Suprapubic skin (tissue), 4 donors: ENCODE measurements around the gene SPINDOC.

Experiments
- CTCF ChIP-seq, 2 donors: fragments of 200-600 bp in 1 of 2; fragments of 450-650 bp in 1 of 2; sonication (generic) in 1 of 2; IDR thresholded peaks; one replicate each; pipeline ENCODE4 v1.5.1; 2016 to 2019; ENCODE audit warnings: antibody characterized with exemption in 2 of 2, mild to moderate bottlenecking in 1 of 2, moderate library complexity in 1 of 2
- POLR2A ChIP-seq, 2 donors: fragments of 450-650 bp; IDR thresholded peaks; one replicate each; pipeline ENCODE4 v1.6.1; 2017; ENCODE audit warnings: antibody characterized with exemption in 2 of 2, mild to moderate bottlenecking in 2 of 2, moderate library complexity in 2 of 2
- POLR2AphosphoS5 ChIP-seq, 3 donors: sonication (generic); formaldehyde crosslinking; IDR thresholded peaks; one replicate each; pipeline ENCODE4 v1.6.1; 2017; ENCODE audit warnings: antibody characterized with exemption in 3 of 3

DNA sequence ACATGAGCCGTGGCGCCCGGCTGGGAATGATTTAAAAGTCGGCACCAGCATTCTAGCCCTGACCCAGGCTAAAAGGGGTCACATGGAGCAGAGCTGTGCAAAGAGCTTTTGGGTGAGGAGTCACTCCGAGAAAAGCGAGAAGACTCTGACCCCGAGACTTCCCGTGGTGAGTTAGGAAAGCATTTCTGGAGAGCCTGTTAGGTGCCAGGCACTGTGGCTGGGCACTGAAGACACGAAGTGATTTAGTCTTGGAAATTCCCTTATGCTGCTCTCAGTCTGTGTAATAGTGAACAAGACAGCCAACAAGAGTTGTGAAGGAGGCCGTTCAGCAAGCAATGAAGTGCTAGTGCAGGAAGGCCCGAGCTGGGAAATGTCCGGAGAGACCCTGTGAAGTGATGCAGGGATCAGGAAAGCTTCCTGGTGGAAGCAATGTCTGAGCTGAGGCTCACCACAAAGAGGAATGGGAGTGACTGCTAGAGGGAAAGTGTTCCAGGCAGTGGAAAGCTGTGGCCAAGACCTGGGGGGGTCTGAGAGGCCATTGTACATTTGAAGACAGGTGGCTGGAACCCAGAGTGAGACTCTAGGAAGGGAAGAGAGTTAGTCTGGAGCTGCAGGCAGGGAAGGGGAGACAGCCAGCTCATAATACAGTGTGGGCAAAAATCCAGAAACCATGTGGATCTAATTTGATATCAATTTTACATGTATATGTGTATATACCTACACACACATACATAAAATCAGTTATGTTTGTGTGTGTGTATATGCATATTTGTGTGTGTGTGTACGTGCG lies 57.3 kb downstream of the SPINDOC start:
- TF ChIP-seq CTCF (IDR thresholded peaks at IDR 0.05) (no peak), POLR2AphosphoS5 (IDR thresholded peaks at IDR 0.05) (no peak), POLR2A (IDR thresholded peaks at IDR 0.05) (no peak)
